OCI-LY7 (cell line): Measurements from ENCODE around the gene COL9A3. TPM values are rescaled to one million over a fixed set of nuclear protein-coding genes. Genes with fewer than 3 reads are reported as not detected.

ENCODE experiments used
- BruUV-seq: library from RNA; stranded (reverse); fragments of 400-500 nt; replicated peaks from 2 replicates; lab custom pipeline; 2021; lab: Mats Ljungman, UMichigan
- CTCF ChIA-PET: fragments of 300-600 bp; sonication (Branson Sonifier 250); formaldehyde crosslinking; loops from one replicate; lab custom pipeline; 2022; ENCODE audit warnings: antibody characterized with exemption; ENCODE audit not compliant: unreplicated experiment; lab: Charles Lee
- POLR2A ChIA-PET: fragments of 300-600 bp; sonication (Branson Sonifier 250); formaldehyde crosslinking; loops from one replicate; lab custom pipeline; 2022; ENCODE audit warnings: antibody characterized with exemption; lab: Charles Lee
- DNase-seq: peaks from one replicate; pipeline ENCODE4 v3.0.0-alpha.2; 2015; ENCODE audit warnings: low spot score
- H2AFZ ChIP-seq: fragments of 200-600 bp; sonication (generic), shearing (Covaris generic); 2 replicates; pipeline ENCODE4 v1.6.1; 2014; ENCODE audit warnings: mild to moderate bottlenecking, antibody characterized with exemption, low read length, moderate library complexity
- H3K27ac ChIP-seq: fragments of 200-600 bp; sonication (generic); 2 replicates; pipeline ENCODE4 v1.5.1; 2014; ENCODE audit warnings: mixed run types, low read depth, mild to moderate bottlenecking, moderate library complexity, low read length, inconsistent platforms; ENCODE audit not compliant: poor library complexity, severe bottlenecking
- H3K36me3 ChIP-seq: fragments of 200-600 bp; sonication (generic); 2 replicates; pipeline ENCODE4 v1.6.1; 2014; ENCODE audit warnings: mild to moderate bottlenecking, antibody characterized with exemption, low read length, moderate library complexity, mixed read lengths; ENCODE audit not compliant: insufficient read depth
- H3K4me1 ChIP-seq: fragments of 200-600 bp; sonication (generic); 2 replicates; pipeline ENCODE4 v1.5.1; 2014; ENCODE audit warnings: mild to moderate bottlenecking, low read length; ENCODE audit not compliant: insufficient read depth, poor library complexity, severe bottlenecking
- H3K4me2 ChIP-seq: fragments of 200-600 bp; sonication (generic); 2 replicates; pipeline ENCODE4 v1.6.1; 2014; ENCODE audit warnings: mild to moderate bottlenecking, low read length
- H3K4me3 ChIP-seq: fragments of 200-600 bp; sonication (generic); 2 replicates; pipeline ENCODE4 v1.5.1; 2014; ENCODE audit warnings: mild to moderate bottlenecking, low read depth, low read length; ENCODE audit not compliant: poor library complexity, severe bottlenecking
- H3K79me2 ChIP-seq: fragments of 200-600 bp; sonication (generic); 2 replicates; pipeline ENCODE4 v1.6.1; 2016; ENCODE audit warnings: low read depth, mild to moderate bottlenecking, low read length, moderate library complexity, mixed read lengths; ENCODE audit not compliant: insufficient read depth
- H3K9me2 ChIP-seq: fragments of 200-600 bp; sonication (generic); 2 replicates; pipeline ENCODE4 v1.6.1; 2016; ENCODE audit warnings: mild to moderate bottlenecking, low read length, mixed read lengths; ENCODE audit not compliant: insufficient read depth
- H3K9me3 ChIP-seq: fragments of 200-600 bp; sonication (generic); 2 replicates; pipeline ENCODE4 v1.6.1; 2014; ENCODE audit warnings: mild to moderate bottlenecking, mixed run types, low read length, mixed read lengths
- H4K20me1 ChIP-seq: fragments of 200-600 bp; sonication (generic); 2 replicates; pipeline ENCODE4 v1.6.1; 2014; ENCODE audit warnings: mild to moderate bottlenecking, antibody characterized with exemption, low read length, moderate library complexity, mixed read lengths; ENCODE audit not compliant: insufficient read depth
- CTCF ChIP-seq: fragments of 200-600 bp; sonication (generic); conservative IDR thresholded peaks from 2 replicates; pipeline ENCODE4 v1.5.1; 2014; ENCODE audit warnings: mild to moderate bottlenecking, antibody characterized with exemption, low read length, moderate library complexity, mixed read lengths
- EZH2phosphoT487 ChIP-seq: fragments of 200-600 bp; sonication (generic); IDR thresholded peaks from 2 replicates; pipeline ENCODE4 v1.6.1; 2018; ENCODE audit warnings: low read depth, borderline replicate concordance, mild to moderate bottlenecking, mixed run types, antibody characterized with exemption, low read length, moderate library complexity, mixed read lengths
- intact Hi-C: fragments of 100-400 bp; cut with micrococcal nuclease; formaldehyde crosslinking; loops from one replicate; pipeline ENCODE4 v1.10.0; 2022; ENCODE audit not compliant: unreplicated experiment
- total RNA-seq, 2 experiments: library from RNA; depleted of rRNA in 1 of 2; stranded (reverse); fragments of >200 nt in 1 of 2; shearing (Covaris generic) in 1 of 2; gene quantifications; 2 replicates each; pipeline ENCODE4 v1.2.3, GENCODE V29; 2014 to 2022

Gene COL9A3
- total RNA-seq, 2 experiments from 2014 or later, result 1.7 to 5.2 TPM

GRCh38 chr20:62839261-62839660 is 22.4 kb downstream of the COL9A3 start:
- CTCF ChIA-PET, result no interaction called here
- Histone ChIP-seq H3K4me2 (no peak overlapping the region), H3K79me2 (no peaks in the 10 kb centered on the region), H3K36me3 (no peaks in the 10 kb centered on the region), H3K4me3 (no peak overlapping the region), H3K9me2 (no peaks in the 10 kb centered on the region), H3K27ac (no peak overlapping the region), H3K9me3 (no peaks in the 10 kb centered on the region), H2AFZ (no peak overlapping the region), H3K4me1 (peaks cover 8% of the 10 kb centered on the region), H4K20me1 (no peaks in the 10 kb centered on the region)
- no peak for DNase-seq
- POLR2A ChIA-PET, result no interaction called here
- no TSS peak for BruUV-seq
- intact Hi-C loops, result no loop called here
- TF ChIP-seq CTCF, result no peak
- no peak for TF ChIP-seq EZH2phosphoT487

- Histone ChIP-seq H3K27ac (no peak overlapping the region), H2AFZ (no peak overlapping the region), H4K20me1 (no peaks in the 10 kb centered on the region), H3K4me3 (no peak overlapping the region), H3K4me1 (peaks cover 8% of the 10 kb centered on the region), H3K4me2 (no peak overlapping the region), H3K79me2 (no peaks in the 10 kb centered on the region), H3K9me2 (no peaks in the 10 kb centered on the region), H3K9me3 (no peaks in the 10 kb centered on the region), H3K36me3 (no peaks in the 10 kb centered on the region)
- no peak for TF ChIP-seq CTCF
- TF ChIP-seq EZH2phosphoT487, result no peak
- POLR2A ChIA-PET, result no interaction called here
- CTCF ChIA-PET, result no interaction called here
- BruUV-seq, result no TSS peak
- DNase-seq, result no peak
- intact Hi-C loops, result no loop called here
Observed at GRCh38 chr20:62839816-62840215, 23.0 kb downstream of the COL9A3 start.

DNA sequence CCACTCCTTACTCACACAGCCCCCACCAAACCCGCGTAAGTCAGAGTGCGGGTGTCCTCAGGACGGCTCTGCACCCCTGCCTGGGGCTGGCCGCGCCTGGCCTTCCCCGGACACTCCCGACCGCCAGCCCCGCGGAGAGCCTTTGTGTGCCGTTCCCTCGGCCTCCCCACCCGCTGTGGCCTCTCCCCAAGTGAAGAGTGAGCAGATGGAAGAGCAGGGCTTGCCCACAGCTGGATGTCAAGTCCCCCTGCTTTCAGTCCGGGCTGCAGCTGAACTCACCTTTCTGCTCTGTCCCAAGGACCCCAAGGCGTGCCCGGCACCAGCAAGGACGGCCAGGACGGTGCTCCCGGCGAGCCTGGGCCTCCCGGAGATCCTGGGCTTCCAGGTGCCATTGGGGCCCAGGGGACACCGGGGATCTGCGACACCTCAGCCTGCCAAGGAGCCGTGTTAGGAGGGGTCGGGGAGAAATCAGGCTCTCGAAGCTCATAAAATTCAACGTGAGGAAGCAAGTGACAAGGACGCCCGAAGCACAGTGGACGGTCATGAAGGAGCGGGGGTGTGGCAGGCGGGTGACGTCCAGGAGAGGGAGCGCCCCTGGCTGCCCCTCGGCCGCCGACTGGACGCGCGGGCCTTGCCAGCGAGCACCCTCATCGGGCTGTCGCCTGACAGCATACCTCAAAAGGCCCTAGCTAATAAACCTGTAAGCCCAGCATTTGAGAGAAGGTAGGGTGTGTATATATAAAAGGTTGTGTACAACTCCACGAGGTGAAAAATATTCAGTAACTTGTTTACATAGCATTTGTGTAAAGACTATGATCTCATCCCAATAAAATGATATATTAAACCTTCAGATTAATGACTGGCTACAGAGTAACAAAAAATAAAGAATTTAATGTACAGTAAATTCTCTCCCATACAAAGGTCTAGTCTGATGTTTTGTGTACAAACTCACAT is 23.7 kb downstream of the COL9A3 start:
- H2AFZ ChIP-seq, result no peak overlapping the region
- H3K27ac ChIP-seq, result no peak overlapping the region
- H3K36me3 ChIP-seq, result peaks cover 3% of the 10 kb centered on the region; the same call in 1 of the 2 replicates
- no peak for DNase-seq
- BruUV-seq, result no TSS peak
- intact Hi-C loops, result no loop called here
- ChIA-PET CTCF (no interaction called here), POLR2A (no interaction called here)
- no peak overlapping the region for H3K4me3 ChIP-seq
- TF ChIP-seq EZH2phosphoT487, result no peak
- TF ChIP-seq CTCF, result no peak
- H4K20me1 ChIP-seq, result no peaks in the 10 kb centered on the region
- H3K9me3 ChIP-seq, result no peaks in the 10 kb centered on the region
- peaks cover 8% of the 10 kb centered on the region for H3K4me1 ChIP-seq
- no peaks in the 10 kb centered on the region for H3K79me2 ChIP-seq
- no peaks in the 10 kb centered on the region for H3K9me2 ChIP-seq
- no peak overlapping the region for H3K4me2 ChIP-seq
